GM18508 (cell line): ENCODE results near the gene GRXCR2.
"Not testable (repeated sequence)": the region's sequence is repeated elsewhere in the genome, so short reads cannot be mapped to it uniquely, and the experiment has no call there.

ENCODE experiments used
- ATAC-seq: cut with Tn5 transposase; IDR thresholded peaks from one replicate; pipeline ENCODE4 v1.9.1; 2021; ENCODE audit warnings: moderate number of reproducible peaks; ENCODE audit not compliant: insufficient read depth, unreplicated experiment

The GRXCR2 gene

DNA sequence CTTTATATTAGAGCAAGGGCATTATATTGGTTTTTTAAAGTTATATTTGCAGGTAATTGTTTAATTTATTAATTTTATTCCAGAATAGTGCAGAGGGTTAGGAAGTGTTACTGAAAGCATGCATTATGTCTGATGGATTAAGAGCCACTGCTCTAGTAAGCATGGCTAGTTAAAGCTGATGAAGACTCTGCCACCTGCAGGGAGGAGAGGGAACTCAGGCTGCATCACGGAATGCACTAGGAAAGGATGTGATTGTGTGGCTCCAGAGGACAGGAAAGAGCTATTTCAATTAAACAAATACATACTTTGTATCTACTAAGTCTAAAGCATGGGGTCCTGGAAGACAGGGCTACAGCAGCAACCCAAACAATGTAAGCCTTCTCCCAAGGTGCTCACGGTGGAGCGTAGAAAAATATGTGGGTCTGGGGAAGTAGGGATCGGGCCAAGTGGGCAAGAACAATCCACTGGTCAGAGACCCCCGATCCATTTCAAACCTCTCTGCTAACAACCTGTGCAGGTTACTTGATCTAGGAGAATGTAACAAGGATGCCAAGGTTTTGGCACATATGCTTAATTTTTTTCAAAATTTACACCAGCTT is 15.3 kb upstream of the GRXCR2 start:
- no peak for ATAC-seq

- no peak for ATAC-seq
These were observed 14.4 kb upstream of the GRXCR2 start for GRCh38 chr5:145887217-145887616.

- ATAC-seq: no peak
These were observed 2.0 kb upstream of the GRXCR2 start for GRCh38 chr5:145874765-145875164.

- no peak for ATAC-seq
These were observed 328 bp downstream of the GRXCR2 start for GRCh38 chr5:145872486-145872885.

- no peak for ATAC-seq
These were observed 3.1 kb downstream of the GRXCR2 start for GRCh38 chr5:145869753-145870152.

GRCh38 chr5:145867806-145868205 is 5.0 kb downstream of the GRXCR2 start:
- no peak for ATAC-seq

DNA sequence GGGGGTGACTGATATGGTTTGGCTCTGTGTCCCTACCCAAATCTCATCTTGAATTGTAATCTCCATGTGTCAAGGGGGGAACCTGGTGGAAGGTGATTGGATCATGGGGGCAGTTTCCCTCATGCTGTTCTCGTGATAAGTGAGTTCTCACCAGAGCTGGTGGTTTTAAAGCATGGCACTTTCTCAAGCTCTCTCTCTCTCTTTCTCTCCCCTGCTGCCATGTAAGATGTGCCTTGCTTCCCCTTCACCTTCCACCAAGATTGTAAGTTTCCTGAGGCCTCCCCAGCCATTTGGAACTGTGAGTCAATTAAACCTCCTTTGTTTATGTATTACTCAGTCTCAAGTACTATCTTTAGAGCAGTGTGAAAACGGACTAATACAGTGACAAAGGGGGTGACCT is 8.4 kb downstream of the GRXCR2 start:
- ATAC-seq: not testable (repeated sequence)

- no peak for ATAC-seq
These were observed 9.8 kb downstream of the GRXCR2 start for GRCh38 chr5:145863003-145863402.

DNA sequence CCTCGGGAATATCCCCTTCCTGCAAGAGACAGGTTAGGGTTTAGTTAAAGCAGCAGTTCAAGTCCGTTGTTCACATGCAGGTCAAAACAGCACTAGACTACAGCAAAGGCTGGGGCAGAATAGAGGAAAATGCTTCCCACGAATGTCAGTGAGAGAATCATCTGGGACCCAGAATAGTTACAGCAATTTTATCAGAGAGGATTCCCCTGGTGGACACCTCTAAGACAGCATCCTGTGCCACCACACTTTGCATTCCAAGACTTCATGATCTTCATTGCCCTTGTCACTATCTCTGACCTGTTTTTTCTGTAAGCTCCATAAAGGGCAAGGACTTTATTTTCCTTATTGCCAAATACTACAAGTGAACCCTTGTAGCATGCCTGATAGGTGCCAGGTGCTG is 12.9 kb downstream of the GRXCR2 start:
- ATAC-seq: no peak

DNA sequence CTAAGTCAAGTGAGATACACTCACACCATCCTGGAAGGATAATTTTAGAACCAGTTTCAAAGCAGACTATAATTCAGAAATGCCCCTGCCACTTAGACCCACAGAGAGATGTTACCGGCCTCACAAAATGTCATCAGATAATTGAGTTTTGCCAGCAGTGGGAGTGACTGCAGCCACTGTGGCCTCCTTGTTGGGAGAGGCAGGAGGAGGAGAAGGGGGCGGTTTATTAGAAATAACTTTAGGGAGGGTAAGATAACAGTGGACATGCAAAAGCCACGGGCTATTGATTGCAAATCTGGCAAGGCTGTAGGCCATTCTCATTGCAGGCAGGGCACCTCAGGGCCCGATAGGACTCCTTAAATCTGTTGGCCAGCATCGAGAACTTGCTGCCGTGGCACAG is 13.4 kb downstream of the GRXCR2 start:
- ATAC-seq: no peak

DNA sequence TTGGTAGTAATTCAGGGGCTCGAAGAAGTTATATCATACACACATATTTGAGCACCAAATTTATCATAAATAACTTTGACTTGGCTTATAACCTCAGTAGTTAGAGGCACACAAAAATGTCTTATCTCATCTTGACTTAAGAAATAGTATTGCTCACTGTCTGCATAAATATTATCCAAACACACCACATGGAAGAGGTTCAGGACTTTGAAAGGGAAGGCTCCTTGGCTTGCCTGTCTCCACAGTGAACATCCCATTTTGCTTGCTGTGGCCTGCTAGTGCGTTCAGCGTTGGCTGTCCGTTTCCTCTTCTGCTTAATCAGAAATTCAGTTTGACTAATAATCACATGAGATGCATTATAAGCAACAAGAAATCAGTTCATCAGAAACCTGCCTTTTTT is 13.9 kb downstream of the GRXCR2 start:
- ATAC-seq: no peak

GRCh38 chr5:145856285-145856818 is 16.5 kb downstream of the GRXCR2 start:
- no peak for ATAC-seq

DNA sequence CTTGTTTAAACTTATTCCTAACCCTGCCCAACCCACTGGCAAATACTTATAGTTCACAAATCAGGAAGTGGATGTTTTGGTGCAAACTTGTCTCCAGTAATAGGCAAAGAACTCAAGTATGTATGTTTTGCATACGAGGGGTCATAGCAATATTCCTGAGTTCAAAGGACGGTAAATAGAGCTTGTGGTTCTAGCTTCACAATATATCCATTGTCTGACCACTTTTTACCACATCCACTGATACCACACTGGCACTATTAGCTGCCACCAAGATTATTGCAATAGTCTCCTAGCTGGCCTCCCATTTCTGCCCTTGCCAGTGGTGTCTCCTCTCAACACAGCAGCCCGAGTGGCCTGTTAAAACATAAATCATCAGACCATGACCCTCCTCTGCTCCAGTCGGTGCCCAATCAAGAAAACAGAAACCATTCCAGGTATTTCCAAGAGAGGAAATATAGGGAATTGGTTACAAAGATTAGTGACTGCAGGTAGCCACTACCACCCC is 17.0 kb downstream of the GRXCR2 start:
- no peak for ATAC-seq

DNA sequence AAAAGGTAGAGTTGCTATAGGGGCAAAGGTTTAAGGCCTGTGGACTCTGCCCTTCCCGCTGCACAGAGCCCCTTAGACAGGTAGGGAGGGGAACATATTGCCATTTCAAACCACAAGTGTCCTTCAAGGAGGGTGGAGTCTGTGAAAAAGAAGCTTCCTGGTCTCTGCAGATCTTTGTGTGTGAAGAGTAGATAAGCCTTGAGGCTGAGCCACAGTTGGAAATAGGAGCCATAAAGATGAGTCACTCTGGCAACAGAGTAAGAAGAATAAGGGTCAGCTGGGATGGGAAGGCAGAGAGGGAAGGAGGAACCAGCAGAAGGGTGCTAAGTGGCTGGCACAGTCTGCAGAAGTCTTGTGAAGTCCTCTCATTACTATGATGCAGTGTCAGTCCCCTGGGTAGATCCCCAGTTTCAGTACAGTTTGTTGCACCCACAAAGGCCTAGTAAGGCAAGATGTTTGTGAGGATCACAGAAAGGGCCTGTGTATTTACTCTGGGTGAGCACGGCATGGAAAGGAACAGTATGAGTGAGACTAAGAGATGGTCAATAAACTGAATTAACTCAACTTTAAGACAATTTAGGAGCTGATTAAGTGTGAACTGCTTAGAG is 18.1 kb downstream of the GRXCR2 start:
- no peak for ATAC-seq

GRCh38 chr5:145853781-145854376 is 18.9 kb downstream of the GRXCR2 start:
- ATAC-seq: no peak

GRCh38 chr5:145852990-145853389 is 19.8 kb downstream of the GRXCR2 start:
- no peak for ATAC-seq

GRCh38 chr5:145848854-145849253 is 24.0 kb downstream of the GRXCR2 start:
- no peak for ATAC-seq

DNA sequence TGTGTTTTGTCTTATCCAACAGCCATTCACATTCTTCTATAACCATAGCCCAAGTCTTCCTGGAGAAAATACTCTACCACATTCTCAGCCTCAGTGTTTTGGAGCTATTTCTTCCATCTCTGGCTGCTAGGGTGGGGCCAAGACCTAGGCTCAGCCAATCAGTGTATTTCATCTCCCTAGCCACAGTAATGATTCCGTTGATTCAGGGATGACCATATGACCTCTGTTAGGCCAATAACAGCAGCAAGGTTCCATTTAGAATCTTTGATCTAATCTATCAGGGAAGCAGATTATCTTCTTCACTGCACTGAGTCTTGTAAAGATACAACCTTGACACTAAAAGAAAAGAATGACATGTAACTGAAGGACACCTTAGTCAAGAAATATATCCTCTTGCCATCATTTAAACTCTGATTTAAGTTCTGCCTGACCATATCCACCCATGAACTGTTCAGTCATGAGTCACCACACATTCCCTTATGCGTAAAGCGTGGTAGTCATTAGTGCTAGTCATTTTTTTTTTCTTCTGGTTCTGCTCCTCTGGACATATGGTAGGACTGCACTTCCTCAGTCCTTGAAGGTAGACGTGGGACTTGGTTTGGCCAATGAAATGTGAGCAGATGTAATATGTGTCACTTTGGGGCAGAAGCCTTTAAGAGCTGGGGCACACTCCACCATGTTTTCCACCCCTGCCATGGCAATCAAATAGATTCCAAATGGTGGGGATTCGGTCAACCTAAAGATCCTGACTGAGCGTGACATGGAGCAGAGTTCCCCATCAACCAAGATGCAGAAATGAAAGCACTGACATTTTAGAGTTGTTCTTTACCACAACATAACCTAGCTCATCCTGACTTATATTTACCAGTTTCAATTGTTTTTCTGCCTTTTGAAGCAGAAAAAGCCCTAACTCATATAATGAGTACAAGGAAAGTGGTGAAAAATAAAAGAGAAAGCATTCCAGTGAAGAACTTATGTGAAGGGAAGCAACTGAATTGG is 25.0 kb downstream of the GRXCR2 start:
- ATAC-seq: no peak

GRCh38 chr5:145846081-145846480 is 26.7 kb downstream of the GRXCR2 start:
- ATAC-seq: no peak

DNA sequence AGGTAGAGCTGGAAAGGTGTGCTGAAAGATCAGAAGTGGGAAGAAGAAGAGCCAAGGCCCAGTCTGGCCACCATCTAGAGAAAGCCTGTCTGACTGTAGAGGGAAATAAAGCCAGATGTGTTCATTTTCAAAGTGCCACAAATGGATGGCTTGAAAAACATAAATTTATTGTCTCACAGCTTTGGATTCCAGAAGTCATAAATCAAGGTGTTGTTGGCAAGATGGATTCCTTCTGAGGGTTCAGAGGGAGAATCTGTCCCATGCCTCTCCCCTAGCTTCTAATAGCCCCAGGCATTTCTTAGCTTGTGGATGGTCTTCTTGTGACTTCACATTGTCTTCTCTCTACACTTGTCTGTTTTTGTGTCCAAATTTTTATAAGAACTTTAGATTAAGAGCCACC is 31.5 kb downstream of the GRXCR2 start:
- ATAC-seq: no peak
